ENCODE measurements around the gene RBFOX1.

RBFOX1 gene

DNA sequence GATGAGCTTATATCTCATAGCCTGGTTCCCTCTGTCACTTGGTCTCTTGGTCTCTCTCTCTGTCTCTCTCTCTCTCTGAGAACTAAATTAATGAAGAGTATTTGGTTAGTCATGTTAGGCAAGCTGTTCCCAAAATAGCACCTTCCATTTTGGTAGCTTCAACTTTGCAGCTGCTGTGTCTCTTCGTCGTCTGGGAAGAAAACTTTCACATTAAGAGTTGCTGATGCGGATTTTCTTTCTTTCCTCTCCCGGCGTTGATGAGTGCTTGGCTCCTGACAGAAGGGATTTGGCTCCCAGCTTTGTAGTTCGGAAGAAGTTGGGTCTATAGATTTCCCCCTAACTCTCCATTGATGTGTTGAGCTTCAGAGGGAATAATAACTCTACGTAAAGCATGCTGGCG lies at the start of gene RBFOX1:
RBFOX1 (plus strand) TSS at position 235 of the 400 bp plus-strand sequence.
- no peak for ATAC-seq
- no peak for DNase-seq

DNA sequence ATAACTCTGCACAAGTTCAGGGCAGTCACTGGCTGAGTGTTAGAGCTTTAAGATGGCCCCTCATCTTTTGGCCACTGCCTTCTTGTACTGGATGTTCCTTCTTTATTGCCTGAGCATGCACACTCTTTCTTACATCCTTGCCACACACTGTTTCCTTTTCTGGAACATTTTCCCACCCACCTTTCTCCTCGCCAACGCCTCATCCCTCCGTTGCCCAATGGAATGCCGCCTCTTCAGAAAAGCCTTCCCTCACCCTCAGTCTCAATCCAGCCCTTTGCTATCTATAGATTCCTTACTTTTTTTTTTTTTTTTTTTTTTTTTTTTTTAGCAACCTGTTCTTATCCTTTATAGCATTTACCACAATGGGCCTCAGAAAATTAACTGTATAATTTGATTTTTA lies 47.9 kb upstream of the RBFOX1 start:
- DNase-seq, result no peak
- no peak for ATAC-seq

DNA sequence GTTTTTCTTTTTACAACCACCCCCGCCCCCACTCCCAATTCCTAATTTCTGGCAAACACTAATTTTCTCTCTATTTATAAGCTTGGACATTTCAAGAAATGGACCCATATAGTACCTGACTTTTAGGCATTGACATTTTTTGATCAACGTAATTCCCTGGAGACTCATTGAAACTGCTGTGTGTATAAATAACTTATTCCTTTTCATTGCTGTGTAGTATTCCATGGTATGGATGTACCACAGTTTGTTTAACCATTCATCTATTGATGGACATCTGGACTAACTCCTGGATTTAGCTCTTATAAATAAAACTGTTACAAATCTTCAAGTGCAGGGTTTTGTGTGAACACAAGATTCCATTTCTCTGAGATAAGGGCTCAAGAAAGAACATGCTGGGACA lies 47.1 kb upstream of the RBFOX1 start:
- ATAC-seq, result no peak
- DNase-seq, result no peak

DNA sequence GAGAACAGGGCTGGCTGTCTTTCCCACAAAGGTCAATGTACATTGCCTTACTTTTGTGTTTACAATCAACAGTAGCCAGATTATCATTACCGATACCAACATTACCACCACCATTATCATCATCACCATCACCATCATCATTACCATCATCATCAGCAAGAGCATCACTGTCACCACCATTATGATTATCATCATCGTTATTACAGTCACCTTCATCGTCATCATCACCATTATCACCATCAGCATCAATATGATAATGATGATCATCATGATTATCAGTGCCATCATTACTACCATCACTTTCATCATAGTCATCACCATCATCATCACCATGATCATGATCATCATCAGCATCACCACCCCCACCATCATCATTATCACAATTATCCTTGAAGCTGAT lies 43.3 kb upstream of the RBFOX1 start:
- no peak for ATAC-seq
- no peak for DNase-seq

DNA sequence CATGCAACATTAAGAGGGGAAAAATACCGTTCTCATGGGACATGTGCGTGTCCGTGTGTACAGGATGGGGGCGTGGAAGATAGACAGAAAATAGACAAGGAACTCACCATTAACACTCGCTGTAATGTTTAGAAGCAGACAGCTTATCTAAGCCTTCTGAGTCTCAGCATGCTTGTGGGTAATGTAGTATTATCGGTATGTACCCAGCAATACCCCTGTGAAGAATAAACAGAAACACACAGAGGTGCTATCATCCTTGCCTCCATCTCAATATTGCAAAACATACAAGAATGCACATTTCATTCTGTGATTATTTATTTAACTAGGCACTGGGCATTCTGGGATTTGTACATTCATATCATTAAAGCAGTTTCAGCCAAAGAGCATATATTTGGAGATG lies 42.0 kb upstream of the RBFOX1 start:
- DNase-seq (no peak), ATAC-seq (no peak)

DNA sequence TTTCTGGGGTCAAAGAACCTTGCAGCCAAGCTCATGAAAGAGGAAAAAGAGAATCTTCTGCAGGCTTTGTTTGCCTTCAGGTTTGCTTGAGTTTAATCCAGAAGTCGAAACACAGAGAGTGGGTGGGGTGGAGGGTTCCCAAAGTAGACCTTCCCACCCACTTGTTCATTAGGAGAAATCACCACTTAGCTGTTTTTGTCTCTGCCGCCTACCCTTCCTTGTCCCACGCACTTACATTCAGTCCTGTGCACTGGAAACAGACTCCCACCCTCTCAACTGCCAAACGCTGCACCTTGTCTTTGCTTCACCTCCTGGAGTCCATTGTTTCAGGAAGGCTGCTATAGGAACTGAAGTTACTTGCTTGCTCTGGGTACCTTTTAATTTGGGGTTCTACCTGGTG lies 38.6 kb upstream of the RBFOX1 start:
- ATAC-seq (no peak), DNase-seq (no peak)

DNA sequence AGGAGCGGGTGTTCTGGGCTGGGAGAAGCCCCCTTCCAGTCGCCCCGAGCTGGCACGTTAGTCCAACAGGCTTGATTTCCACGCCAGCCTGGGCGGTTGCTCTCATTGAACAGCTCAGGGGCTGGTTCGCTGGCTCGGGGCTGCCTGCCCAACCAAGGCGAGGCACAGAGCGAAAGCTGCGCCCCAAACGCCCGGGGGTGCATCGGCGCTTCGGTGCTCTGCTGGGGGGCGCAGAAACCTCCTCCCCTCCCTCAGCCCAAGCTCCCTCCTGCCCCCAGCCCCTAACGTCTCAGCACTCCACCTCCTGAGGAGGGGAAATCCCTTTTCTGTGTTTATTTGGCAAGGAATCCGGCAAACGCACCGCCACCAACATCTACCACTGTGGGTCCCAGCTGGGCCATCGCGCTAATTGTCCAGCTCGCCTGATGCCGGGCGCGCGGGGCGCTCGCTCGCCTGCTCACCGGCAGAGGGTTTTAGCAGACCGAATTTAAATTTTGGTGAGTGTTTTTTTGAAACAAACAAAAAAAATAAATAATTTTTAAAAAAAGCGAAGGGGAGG lies 29.5 kb upstream of the RBFOX1 start:
- DNase-seq (no peak), ATAC-seq (no peak)

DNA sequence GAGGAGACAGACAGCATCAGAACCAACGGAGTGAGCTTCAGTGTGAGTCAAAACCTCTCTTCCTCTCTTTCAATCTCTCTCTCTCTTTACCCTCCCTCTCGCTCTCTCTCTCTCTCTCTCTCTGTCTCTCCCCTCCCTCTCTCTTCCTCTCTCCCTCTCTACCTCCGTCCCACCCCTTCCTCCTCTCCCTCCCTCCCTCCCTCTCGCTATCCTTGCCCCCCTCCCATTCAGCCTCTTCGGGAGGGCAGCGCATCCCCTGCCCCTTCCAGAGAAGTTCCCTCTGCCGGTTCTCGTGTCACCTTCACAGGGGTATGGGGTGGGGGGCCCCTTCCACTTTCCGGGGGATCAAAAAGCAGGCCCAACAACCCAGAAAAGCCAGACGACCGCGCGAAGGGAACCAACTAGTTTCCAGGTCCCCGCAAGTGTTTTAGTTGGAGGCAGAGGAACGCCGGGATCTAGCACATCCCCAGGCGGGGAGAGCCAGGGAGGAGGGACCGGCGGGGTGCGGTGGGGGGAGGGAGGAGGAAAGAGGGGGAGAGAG lies 28.9 kb upstream of the RBFOX1 start:
- DNase-seq (no peak), ATAC-seq (no peak)

DNA sequence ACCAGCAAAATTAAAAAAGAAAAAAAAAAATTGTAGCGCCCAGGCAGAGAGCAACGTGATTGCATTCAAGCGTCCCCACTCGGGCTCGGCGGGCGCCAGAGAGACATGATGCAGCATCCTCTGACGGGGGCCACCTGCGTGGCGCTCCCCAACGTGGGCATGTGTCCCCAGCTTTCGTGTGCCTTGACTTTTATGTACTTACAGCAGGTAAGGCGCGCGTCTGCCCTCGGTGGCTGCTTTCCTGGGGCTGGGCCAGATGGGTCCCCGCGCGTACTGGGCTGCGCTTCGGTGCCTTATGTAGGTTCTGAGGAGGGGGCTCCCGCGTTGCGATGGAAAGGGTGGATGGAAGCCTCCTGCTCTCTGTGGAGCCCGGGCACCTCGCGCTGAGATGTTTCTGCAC lies 28.4 kb upstream of the RBFOX1 start:
- no peak for ATAC-seq

DNA sequence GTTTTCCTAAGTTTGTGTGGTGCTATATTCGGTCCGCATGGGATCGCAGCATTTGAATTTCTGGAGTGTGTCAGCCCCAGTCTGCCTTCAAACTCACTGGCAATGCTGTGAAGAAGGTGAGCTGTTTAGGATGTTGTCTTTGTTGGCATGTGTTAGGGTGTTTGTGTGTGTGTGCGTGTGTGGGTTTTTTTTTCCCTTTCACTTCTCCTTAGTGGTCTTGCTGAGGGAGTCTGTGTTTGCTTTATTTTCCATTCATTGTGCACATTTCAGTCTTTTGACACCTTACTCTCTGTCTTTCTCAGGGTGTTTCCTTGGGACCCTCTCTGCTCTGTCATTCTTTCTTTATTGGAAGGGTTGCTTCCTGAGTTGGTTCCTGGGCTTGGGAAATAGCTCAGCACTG lies 27.7 kb upstream of the RBFOX1 start:
- ATAC-seq, result no peak

More for the DNA sequence above, 28.4 kb upstream of the RBFOX1 start:
- no peak for DNase-seq

DNA sequence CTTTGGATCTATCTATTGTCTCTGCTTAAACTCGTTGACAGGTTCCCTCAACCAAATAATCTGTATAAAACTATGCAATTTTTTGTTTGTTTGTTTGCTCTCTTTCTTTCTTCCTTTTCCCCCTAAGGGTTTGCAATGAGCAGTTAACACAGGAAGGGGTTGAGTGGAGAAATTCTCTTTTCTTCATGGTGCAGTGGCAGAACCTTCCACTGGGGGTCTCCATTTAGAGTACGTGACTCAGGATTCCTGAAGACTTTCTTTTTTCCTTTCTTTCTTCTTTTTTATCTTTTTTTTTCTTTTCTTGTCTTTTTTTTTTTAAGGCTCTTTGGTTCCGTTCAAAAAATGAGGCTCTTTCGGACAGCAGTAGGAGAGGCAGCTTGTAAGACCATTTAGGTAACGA lies 19.5 kb upstream of the RBFOX1 start:
- DNase-seq (no peak), ATAC-seq (no peak)

More for the DNA sequence above, 27.7 kb upstream of the RBFOX1 start:
- DNase-seq, result no peak

DNA sequence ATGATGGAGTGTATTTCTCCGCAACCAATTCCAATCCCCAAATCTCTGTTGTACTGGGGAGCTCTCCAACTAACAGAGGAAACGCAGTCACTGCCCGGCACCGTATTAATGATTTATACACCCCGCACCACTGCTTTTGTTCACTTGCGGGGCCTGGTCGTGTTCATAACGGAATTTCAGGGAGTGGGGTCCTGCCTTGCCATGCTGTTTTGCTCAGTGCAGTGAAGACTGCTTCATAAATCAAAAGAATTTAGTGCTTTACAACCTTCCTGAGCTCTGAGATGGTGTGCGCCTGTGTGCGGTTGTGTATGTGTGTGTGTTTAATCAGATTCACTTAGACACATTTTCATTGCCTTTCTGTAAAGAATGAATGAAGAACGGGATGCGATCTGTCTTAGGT lies 18.5 kb upstream of the RBFOX1 start:
- ATAC-seq (no peak), DNase-seq (no peak)

DNA sequence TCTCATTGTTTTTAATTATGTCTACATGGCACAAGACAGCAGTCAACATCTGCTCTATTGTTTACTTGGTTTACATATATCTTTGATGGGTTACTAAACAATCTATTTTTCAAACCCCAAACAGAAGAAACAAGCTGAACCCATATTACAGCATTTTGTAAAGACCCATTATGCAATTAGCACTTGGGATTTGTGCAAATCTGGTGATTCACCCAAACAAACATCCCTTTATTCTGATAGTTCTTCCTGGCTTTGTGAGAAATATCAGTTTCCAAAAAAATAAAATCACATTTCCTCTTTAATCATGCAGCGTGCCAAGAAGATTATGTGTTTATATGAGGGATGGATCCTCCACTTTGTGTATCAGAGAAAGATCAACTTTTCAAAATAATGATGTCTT lies 16.8 kb upstream of the RBFOX1 start:
- DNase-seq (no peak), ATAC-seq (no peak)

DNA sequence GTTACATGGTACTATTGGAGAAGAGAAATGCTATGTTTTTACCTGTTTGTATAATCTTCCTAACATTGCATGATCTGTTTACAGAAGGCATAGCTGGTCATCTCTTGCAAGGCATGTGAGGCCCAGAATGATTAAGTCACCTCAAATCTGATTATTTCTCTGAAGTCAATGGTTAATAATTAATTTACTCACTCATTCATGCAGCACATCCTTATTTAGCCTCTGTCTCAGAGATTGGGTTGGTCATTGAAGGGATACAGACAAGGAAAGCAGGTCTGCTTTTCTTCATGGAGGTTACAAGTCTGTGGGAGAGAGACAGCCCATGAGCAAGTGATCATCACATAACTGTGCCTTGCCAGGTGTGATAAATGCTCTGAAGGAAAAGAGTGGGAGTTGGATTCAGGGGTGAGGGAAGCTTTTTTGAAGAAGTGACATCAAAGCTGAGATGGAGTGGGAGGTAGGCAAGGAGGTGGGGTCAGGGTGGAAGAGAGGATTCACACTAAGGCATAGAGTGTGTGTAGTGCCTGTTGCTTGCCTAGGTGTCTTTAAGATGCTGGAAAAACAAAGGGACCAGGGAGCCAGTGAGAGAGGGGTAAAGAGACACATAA lies 16.3 kb upstream of the RBFOX1 start:
- DNase-seq (no peak), ATAC-seq (no peak)

DNA sequence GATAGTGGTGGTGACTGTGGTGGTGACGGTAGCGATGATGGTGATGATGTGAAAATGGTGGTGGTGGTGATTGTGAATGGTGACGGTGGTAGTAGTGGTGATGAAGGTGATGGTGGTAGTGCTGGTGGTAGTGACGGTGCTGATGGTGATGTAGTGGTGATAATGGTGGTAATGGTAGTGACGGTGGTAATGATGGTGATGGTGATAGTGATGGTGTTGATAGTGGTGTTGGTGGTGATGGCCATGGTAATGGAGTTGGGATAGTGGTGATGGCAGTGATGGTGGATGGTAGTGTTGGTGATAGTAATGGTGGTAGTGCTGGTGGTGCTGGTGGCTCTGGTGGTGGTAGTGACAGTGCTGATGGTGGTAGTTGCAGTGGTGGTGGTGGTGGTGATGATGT lies 14.7 kb upstream of the RBFOX1 start:
- ATAC-seq, result no peak
- DNase-seq, result no peak

DNA sequence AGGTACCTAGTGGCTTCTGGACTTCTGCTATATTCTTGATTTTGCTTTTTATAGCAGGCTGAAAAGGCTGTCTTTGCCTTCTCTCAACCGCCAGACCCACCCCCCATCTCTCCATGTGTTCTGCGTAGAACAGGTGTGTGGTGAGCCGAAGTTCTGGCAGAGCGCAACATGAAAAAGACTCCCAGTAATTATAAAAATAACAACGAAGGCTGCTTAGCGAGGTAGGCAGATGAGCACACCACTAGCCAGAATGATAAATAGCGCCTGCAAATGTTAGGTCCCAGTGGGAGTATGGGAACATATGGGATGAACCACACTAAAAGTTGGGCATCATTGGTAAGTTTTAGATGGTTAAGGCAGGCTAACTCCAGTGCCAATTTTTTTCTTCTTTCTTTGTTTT lies 14.0 kb upstream of the RBFOX1 start:
- ATAC-seq (no peak), DNase-seq (no peak)

DNA sequence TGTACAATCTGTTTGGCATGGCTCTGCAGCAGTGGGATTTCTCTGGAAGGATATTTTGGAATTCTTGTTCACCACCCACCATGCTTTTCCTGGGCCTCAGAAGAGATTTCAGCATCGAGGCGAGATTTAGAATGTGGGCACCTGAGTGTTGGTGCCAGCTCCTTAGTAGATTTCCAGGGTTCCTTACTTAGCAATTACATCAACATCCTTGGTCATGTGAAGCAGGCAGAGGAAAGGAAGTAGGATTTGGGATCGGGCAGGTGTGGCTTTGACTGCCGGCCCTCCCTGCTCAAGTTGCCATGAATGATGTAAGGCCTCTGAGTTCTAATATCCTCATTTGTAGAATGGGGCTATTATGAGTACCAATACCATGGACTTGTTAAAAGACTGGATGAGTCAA lies 13.1 kb upstream of the RBFOX1 start:
- DNase-seq (no peak), ATAC-seq (no peak)

DNA sequence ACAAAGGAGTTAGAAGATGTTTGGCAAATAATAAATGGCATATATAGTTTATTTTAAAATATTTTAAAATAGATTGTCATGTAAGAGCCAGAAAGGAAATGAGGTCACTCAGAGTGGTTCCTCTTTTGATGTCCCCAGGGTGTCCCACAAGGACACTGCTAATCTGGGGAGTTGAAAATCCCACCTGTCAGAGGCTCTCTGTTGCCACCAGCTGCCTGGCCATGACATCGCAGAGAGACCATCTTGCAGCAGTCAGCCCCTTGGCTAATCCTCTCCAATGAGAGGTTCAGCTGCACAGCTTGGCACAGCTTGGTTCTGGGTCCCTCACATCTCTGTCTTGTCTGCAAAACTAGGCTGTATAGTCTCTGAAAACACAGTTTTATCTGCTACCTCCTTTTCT lies 11.0 kb upstream of the RBFOX1 start:
- DNase-seq (no peak), ATAC-seq (no peak)

DNA sequence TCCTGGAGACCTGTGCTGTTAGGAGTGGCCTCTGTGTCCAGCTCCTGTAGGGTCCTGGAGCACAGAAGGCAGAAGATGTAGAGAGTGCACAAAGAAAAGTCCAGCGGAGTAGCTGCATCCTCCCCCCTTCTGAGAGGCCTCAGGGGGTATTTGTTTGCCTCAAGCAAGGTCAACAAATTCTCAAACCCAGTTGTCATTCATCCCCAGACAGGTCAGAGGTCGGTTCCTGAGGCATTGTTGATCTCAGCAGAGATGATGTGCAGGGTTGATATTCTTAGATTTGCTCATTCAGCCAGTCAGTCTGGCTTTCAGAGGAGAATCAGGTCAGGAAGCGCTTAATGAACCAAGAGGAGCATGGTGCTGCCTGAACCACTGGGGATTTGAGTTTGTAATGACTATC lies 8.3 kb upstream of the RBFOX1 start:
- DNase-seq (no peak), ATAC-seq (no peak)

DNA sequence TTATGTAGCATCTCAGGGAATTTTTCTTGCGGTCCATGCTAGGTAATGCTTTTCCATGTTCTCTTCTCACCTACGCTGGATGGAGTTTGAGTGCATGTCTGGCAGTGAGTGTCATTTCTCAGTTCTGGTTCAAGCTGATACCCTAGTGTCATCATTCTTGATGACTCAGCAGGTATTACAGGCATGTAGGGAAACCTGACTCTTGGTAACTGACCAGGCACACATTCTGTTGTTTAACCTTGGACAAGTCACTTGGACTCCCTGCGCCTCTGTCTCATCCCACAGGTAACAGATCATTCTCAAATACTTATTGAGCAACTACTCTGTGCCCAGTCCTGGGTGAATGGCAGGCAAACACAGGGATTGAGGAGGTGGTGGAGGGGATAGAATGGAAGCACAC lies 6.8 kb upstream of the RBFOX1 start:
- no peak for ATAC-seq
- DNase-seq, result no peak

DNA sequence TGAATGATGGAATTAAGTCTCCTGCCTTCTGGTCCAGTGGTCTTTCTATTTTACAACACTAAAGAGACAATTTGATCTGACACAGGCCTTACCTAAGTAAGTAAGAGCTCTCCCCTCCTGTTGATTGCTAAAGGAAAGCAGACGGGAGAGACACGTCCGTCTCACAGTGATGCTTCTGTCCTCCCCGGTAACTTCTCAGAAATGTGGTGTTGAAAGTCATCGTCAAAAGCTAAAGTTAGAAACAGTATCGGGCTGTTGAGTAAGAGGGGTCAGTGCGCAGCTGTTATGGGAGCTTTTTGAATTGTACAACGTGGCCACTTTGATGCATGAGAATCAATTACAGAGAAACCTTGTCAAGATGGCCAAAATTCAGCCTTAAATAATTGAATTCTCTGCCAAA lies 1.9 kb upstream of the RBFOX1 start:
- ATAC-seq (no peak), DNase-seq (no peak)

DNA sequence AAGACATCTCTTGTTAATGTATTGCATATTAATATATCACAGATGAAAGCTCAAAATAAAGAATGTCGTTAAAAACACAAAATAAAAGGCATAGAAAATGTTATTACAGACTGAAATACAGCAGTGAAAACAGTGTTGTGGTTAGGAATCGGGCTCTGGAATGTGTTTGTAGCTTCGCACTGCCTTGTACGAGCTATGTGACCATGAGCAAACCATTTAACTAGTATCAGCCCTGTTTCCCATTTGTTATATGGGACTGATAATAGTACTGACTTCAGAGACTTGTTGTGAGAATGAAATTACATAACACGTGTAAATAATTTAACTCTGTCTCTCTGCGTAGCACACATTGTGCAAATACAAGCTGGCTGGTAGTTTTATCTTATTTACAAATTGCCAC lies 648 bp upstream of the RBFOX1 start:
- DNase-seq (no peak), ATAC-seq (no peak)

DNA sequence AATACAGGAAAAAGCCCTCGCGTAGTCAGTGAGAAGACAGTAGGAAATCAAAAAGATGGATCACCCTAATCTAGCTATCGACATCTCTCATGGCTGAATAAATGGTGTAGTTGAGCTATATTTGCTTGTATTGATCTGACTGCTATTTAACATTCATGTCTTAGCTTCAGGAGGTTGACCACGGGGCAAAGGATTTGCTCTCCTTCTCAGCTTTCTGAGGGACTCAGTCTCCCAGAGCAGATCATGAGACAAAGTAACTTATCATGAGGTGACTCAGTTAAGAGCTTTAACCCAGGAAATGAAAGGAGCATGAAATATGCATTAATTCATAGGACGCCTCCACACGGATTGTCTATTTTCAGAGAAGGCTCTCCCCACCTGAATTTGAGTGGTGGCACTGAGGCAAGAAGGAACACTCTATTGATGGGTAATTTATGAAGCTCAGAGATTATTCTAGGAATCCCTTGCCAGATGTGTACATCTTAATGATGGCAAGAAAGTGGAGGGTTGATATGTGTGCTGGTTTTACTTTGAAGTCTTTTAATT lies 608 bp downstream of the RBFOX1 start:
- no peak for ATAC-seq
- no peak for DNase-seq
